ENCODE measurements around the gene DUS2.

DUS2 gene

DNA sequence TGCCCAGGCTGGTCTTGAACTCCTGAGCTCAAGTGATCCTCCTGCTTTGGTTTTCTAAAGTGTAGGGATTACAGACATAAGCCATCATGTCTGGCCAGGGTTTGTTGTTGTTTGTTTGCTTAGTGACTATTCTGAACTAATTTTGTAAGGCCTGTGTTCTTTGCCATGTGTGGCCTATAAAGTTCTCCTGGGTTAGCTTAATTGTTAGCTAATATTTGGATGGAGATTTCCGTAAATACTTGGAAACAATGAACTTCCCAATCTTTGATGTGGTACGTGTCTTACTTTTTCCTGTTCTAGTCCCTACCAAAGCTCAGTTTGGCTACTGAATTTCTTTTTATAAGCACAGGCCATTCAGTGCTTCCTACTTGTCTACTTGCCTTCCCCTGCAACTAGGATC is 24.9 kb downstream of the DUS2 start:
- no peak for DNase-seq (ENCODE audit: low read depth, low spot score)
- Histone ChIP-seq H3K9me3 (ENCODE audit: control insufficient read depth, insufficient read depth, low read length) (no peaks in the 10 kb centered on the region), H3K36me3 (ENCODE audit: control insufficient read depth, insufficient read depth, low read length) (peaks cover 4% of the 10 kb centered on the region; the same call in 1 of the 2 replicates), H3K27ac (ENCODE audit: low read length) (no peak overlapping the region), H3K4me1 (ENCODE audit: control insufficient read depth, insufficient read depth, low read length) (no peaks in the 10 kb centered on the region), H3K4me3 (ENCODE audit: low read length) (no peak overlapping the region), H3K27me3 (ENCODE audit: control insufficient read depth, insufficient read depth, low read length) (no peaks in the 10 kb centered on the region)
- no CpG with 5 or more reads among the region's 2 CpGs for WGBS (ENCODE audit: insufficient coverage, insufficient read length)

- WGBS (ENCODE audit: insufficient coverage, insufficient read length): no CpG with 5 or more reads among the region's 2 CpGs
- Histone ChIP-seq H3K27me3 (ENCODE audit: control insufficient read depth, insufficient read depth, low read length) (no peaks in the 10 kb centered on the region), H3K27ac (ENCODE audit: low read length) (no peak overlapping the region), H3K36me3 (ENCODE audit: control insufficient read depth, insufficient read depth, low read length) (peaks cover 7% of the 10 kb centered on the region; the same call in 1 of the 2 replicates), H3K4me1 (ENCODE audit: control insufficient read depth, insufficient read depth, low read length) (no peaks in the 10 kb centered on the region), H3K9me3 (ENCODE audit: control insufficient read depth, insufficient read depth, low read length) (no peaks in the 10 kb centered on the region), H3K4me3 (ENCODE audit: low read length) (no peak overlapping the region)
- DNase-seq (ENCODE audit: low read depth, low spot score): no peak
Measured at GRCh38 chr16:68049449-68049848, 26.4 kb downstream of the DUS2 start.

- no CpG with 5 or more reads among the region's 3 CpGs for WGBS (ENCODE audit: insufficient coverage, insufficient read length)
- H3K27ac ChIP-seq (ENCODE audit: low read length): no peak overlapping the region
- no peak for DNase-seq (ENCODE audit: low read depth, low spot score)
- H3K9me3 ChIP-seq (ENCODE audit: control insufficient read depth, insufficient read depth, low read length): no peaks in the 10 kb centered on the region
- no peaks in the 10 kb centered on the region for H3K4me1 ChIP-seq (ENCODE audit: control insufficient read depth, insufficient read depth, low read length)
- no peaks in the 10 kb centered on the region for H3K27me3 ChIP-seq (ENCODE audit: control insufficient read depth, insufficient read depth, low read length)
- no peak overlapping the region for H3K4me3 ChIP-seq (ENCODE audit: low read length)
- H3K36me3 ChIP-seq (ENCODE audit: control insufficient read depth, insufficient read depth, low read length): peaks cover 3% of the 10 kb centered on the region; the same call in 1 of the 2 replicates
Measured at GRCh38 chr16:68055395-68055794, 32.3 kb downstream of the DUS2 start.

DNA sequence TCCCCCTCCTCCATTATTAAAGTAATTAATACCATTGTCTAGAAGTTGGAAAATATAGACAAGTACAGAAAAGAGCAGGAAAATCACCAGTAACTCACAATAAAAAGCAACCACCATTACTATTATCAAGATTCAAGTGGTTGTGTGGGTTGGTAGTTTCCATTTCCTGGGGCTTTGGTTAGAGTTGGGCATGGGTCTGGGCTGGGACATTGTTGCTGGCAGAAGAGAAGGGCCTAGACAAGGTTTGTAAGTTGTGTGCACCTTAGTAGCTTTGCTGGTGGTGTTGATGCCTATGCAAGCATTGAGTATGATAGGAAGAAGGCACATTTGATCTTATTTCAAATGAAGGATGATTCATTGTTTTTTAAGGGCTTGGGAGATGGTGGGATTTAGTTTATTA is 36.7 kb downstream of the DUS2 start:
- Histone ChIP-seq H3K4me3 (ENCODE audit: low read length) (no peak overlapping the region), H3K4me1 (ENCODE audit: control insufficient read depth, insufficient read depth, low read length) (no peaks in the 10 kb centered on the region), H3K36me3 (ENCODE audit: control insufficient read depth, insufficient read depth, low read length) (no peaks in the 10 kb centered on the region; the same call in 1 of the 2 replicates), H3K9me3 (ENCODE audit: control insufficient read depth, insufficient read depth, low read length) (no peaks in the 10 kb centered on the region), H3K27ac (ENCODE audit: low read length) (no peak overlapping the region), H3K27me3 (ENCODE audit: control insufficient read depth, insufficient read depth, low read length) (no peaks in the 10 kb centered on the region)
- DNase-seq (ENCODE audit: low read depth, low spot score): no peak

DNA sequence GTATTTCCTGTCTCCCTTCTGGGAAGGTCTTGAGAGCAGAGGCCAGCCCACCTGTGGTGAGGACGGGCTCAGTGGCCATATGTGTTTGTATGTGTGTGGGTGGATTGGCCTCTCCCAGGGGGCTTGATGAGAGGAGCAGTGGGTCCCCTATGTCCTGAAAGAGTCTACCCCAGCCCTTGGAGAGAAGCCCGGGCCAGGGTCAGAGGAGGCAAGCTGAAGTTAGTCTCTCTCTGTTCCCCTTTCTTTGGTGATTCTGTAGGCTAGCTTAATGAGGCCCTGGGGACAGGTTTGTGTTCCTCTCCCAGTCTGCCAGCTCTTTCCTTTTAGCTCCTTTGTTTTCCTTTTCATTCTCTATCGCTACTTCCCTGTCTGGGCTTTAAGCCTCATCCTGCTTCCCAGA is 38.3 kb downstream of the DUS2 start:
- H3K4me3 ChIP-seq (ENCODE audit: low read length): no peak overlapping the region
- no peak for DNase-seq (ENCODE audit: low read depth, low spot score)
- WGBS (ENCODE audit: insufficient coverage, insufficient read length): no CpG with 5 or more reads among the region's 3 CpGs
- no peaks in the 10 kb centered on the region for H3K9me3 ChIP-seq (ENCODE audit: control insufficient read depth, insufficient read depth, low read length)
- H3K36me3 ChIP-seq (ENCODE audit: control insufficient read depth, insufficient read depth, low read length): no peaks in the 10 kb centered on the region; the same call in 1 of the 2 replicates
- H3K27ac ChIP-seq (ENCODE audit: low read length): no peak overlapping the region
- no peaks in the 10 kb centered on the region for H3K27me3 ChIP-seq (ENCODE audit: control insufficient read depth, insufficient read depth, low read length)
- H3K4me1 ChIP-seq (ENCODE audit: control insufficient read depth, insufficient read depth, low read length): no peaks in the 10 kb centered on the region

DNA sequence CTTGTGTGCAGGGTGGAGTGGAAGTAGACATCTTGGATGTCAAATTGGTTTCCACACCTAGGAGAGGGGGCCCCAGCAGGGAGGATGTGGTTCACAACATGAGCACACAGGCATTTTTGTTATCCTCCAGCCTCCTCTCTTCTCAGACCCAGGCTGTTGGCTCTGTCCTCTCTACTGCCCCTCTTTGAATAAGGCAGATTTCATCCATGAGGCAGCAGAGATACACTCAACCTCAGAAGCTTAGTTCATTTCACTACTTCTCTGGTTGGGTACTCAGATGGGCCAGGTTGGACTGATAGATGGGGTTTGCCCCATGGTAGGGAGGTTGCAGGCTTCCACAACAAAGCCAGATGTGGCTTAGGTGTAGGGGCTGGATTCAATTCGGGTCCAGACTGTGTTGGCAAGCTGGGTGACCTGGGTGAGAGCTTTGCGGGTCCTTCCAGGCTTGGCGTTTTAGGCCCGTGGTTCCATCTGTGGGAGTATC is 39.9 kb downstream of the DUS2 start:
- H3K27me3 ChIP-seq (ENCODE audit: control insufficient read depth, insufficient read depth, low read length): no peaks in the 10 kb centered on the region
- no peaks in the 10 kb centered on the region; the same call in 1 of the 2 replicates for H3K36me3 ChIP-seq (ENCODE audit: control insufficient read depth, insufficient read depth, low read length)
- no peak overlapping the region for H3K27ac ChIP-seq (ENCODE audit: low read length)
- no peaks in the 10 kb centered on the region for H3K9me3 ChIP-seq (ENCODE audit: control insufficient read depth, insufficient read depth, low read length)
- no peaks in the 10 kb centered on the region for H3K4me1 ChIP-seq (ENCODE audit: control insufficient read depth, insufficient read depth, low read length)
- no CpG with 5 or more reads among the region's 4 CpGs for WGBS (ENCODE audit: insufficient coverage, insufficient read length)
- DNase-seq (ENCODE audit: low read depth, low spot score): no peak
- H3K4me3 ChIP-seq (ENCODE audit: low read length): no peak overlapping the region

DNA sequence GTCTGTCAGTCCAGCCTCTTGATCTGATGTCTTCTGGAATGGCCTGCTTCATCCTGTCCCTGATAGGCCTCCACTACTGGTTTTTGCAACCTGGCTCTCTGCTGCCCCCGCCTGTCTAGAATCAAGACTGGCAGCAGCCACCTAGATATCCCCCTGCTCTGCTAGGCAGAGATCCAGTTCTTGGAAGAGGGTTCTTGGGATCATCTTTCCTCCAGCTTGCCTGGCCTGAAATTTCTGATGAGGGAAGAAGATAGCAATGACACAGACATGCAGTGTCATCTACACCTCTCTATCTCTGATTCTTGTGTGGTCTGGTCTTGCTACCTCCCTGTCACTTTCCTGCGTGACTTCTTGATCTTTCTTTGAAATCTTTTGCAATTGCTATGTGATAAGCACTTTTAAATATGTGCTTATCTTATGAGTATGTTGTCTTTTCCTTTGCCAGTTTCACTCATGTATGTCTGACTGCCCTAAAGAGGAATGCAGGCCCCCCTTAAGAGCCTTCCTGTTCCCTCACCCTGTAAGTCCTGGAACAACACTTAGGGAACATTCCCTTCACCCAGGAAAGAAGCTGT is 41.8 kb downstream of the DUS2 start:
- Histone ChIP-seq H3K4me3 (ENCODE audit: low read length) (no peak overlapping the region), H3K4me1 (ENCODE audit: control insufficient read depth, insufficient read depth, low read length) (no peaks in the 10 kb centered on the region), H3K27ac (ENCODE audit: low read length) (no peak overlapping the region), H3K36me3 (ENCODE audit: control insufficient read depth, insufficient read depth, low read length) (peaks cover 3% of the 10 kb centered on the region; the same call in 1 of the 2 replicates), H3K27me3 (ENCODE audit: control insufficient read depth, insufficient read depth, low read length) (no peaks in the 10 kb centered on the region), H3K9me3 (ENCODE audit: control insufficient read depth, insufficient read depth, low read length) (no peaks in the 10 kb centered on the region)
- no CpG with 5 or more reads among the region's 2 CpGs for WGBS (ENCODE audit: insufficient coverage, insufficient read length)
- DNase-seq (ENCODE audit: low read depth, low spot score): no peak

DNA sequence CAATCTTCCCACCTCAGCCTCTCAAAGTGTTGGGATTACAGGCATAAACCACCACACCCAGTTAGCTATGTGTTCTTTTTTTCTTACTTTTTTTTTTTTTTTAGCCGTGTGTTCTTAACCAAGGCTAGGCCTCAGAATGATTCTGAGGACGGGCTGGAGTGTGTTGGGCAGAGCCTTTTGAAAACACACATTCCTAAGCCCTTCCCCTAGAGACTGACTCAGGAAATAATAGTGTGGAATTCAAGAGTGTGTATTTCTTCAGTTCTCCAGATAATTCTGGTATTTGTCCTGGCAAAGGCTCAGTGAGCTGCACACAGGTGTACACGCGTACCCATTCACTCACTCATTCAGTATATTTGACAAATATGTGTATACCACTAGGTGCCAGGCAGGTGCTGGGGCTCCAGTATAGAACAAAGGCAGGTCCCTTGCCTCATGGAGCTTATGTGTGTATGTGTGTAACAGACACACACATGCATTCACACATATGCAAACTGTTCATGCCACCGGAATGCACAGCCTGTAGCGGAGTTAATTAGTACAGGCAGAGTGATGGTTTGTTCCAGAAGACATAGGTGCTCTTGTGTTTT is 42.7 kb downstream of the DUS2 start:
- Histone ChIP-seq H3K27ac (ENCODE audit: low read length) (no peak overlapping the region), H3K4me3 (ENCODE audit: low read length) (no peak overlapping the region), H3K27me3 (ENCODE audit: control insufficient read depth, insufficient read depth, low read length) (no peaks in the 10 kb centered on the region), H3K9me3 (ENCODE audit: control insufficient read depth, insufficient read depth, low read length) (no peaks in the 10 kb centered on the region), H3K4me1 (ENCODE audit: control insufficient read depth, insufficient read depth, low read length) (no peaks in the 10 kb centered on the region), H3K36me3 (ENCODE audit: control insufficient read depth, insufficient read depth, low read length) (peaks cover 3% of the 10 kb centered on the region; the same call in 1 of the 2 replicates)
- no peak for DNase-seq (ENCODE audit: low read depth, low spot score)
- WGBS (ENCODE audit: insufficient coverage, insufficient read length): no CpG with 5 or more reads among the region's 6 CpGs

DNA sequence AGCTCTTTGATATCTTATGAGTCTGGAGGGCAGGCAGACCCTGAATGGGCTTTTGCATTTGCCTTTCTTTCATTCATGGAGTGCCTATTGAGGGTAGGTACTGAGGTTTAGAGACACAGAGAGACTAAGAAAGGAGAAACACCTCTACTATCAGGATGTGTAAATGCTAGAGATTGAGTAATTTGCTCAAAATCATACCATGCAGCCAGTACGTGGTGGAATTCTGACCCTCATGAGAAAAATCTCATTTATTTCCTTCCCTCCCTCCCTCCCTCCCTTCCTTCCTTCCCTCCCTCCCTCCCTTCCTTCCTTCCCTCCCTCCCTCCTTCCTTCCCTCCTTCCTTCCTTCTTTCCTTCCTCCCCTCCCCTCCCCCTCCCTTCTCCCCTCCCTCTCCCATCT is 43.7 kb downstream of the DUS2 start:
- Histone ChIP-seq H3K4me3 (ENCODE audit: low read length) (no peak overlapping the region), H3K27me3 (ENCODE audit: control insufficient read depth, insufficient read depth, low read length) (no peaks in the 10 kb centered on the region), H3K36me3 (ENCODE audit: control insufficient read depth, insufficient read depth, low read length) (peaks cover 5% of the 10 kb centered on the region; the same call in 1 of the 2 replicates), H3K9me3 (ENCODE audit: control insufficient read depth, insufficient read depth, low read length) (no peaks in the 10 kb centered on the region), H3K27ac (ENCODE audit: low read length) (no peak overlapping the region), H3K4me1 (ENCODE audit: control insufficient read depth, insufficient read depth, low read length) (no peaks in the 10 kb centered on the region)
- no peak for DNase-seq (ENCODE audit: low read depth, low spot score)
- no CpG with 5 or more reads among the region's 1 CpG for WGBS (ENCODE audit: insufficient coverage, insufficient read length)

GRCh38 chr16:68068926-68069325 is 45.8 kb downstream of the DUS2 start:
- peaks cover 7% of the 10 kb centered on the region; the same call in 1 of the 2 replicates for H3K36me3 ChIP-seq (ENCODE audit: control insufficient read depth, insufficient read depth, low read length)
- H3K9me3 ChIP-seq (ENCODE audit: control insufficient read depth, insufficient read depth, low read length): no peaks in the 10 kb centered on the region
- H3K27me3 ChIP-seq (ENCODE audit: control insufficient read depth, insufficient read depth, low read length): no peaks in the 10 kb centered on the region
- H3K4me3 ChIP-seq (ENCODE audit: low read length): no peak overlapping the region
- DNase-seq (ENCODE audit: low read depth, low spot score): no peak
- H3K4me1 ChIP-seq (ENCODE audit: control insufficient read depth, insufficient read depth, low read length): no peaks in the 10 kb centered on the region
- no CpG with 5 or more reads among the region's 9 CpGs for WGBS (ENCODE audit: insufficient coverage, insufficient read length)
- no peak overlapping the region for H3K27ac ChIP-seq (ENCODE audit: low read length)
